ENCODE data around the gene RND3.

DNA sequence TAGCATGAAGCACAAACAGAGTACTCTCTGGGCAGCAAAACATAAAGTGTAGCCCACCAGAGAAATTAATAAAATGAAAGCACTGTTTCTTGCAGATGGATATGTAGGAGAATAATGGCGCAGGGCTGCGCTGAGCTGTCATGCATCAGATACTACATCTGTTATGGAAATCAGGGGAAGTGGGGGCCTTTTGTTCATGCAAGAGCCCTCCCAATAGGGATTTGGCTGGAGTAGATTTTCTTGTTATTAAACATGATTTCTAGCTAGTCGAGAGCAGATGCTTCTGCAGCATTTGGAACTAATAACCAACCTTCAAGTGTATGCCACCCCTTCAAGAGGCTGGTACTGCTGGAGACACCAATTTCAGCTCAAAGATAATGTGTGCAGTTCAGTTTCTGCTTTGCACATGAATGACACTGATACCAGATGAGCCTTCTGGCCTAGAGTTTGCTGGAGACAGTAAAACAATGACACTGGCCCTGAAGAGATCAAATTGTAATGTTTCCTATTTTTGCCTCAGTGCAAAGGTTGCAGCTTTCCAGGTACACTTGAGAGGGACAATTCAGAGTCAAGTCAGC is 58.0 kb downstream of the RND3 start:
- TF ChIP-seq POLR2AphosphoS5 (IDR thresholded peaks at IDR 0.05; ENCODE audit: low read depth, low read length) (no peak), POLR2A (IDR thresholded peaks at IDR 0.05; ENCODE audit: low read depth, low read length) (no peak), TAF1 (IDR thresholded peaks at IDR 0.05; ENCODE audit: low read depth, low read length) (no peak)
